SJCRH30 (cell line): Measurements from ENCODE around the gene GGPS1. TPM values are rescaled to one million over a fixed set of nuclear protein-coding genes. Genes with fewer than 3 reads are reported as not detected.
"Not testable (repeated sequence)": the region's sequence is repeated elsewhere in the genome, so short reads cannot be mapped to it uniquely, and the experiment has no call there.

Source experiments
- DNase-seq, 2 experiments: peaks; one replicate each; pipeline ENCODE4 v3.0.0-alpha.2; 2015 to 2020
- H3K27ac ChIP-seq: fragments of 250-450 bp; sonication (Bioruptor Pico); 2 replicates; pipeline ENCODE4 v1.5.1; 2020; ENCODE audit warnings: mild to moderate bottlenecking, moderate library complexity
- H3K27me3 ChIP-seq: fragments of 250-450 bp; sonication (Bioruptor Pico); 2 replicates; pipeline ENCODE4 v1.5.1; 2020; ENCODE audit warnings: mild to moderate bottlenecking, moderate library complexity
- H3K36me3 ChIP-seq: fragments of 250-450 bp; sonication (Bioruptor Pico); 2 replicates; pipeline ENCODE4 v1.5.1; 2020; ENCODE audit warnings: mild to moderate bottlenecking, moderate library complexity
- H3K4me1 ChIP-seq: fragments of 250-450 bp; sonication (Bioruptor Pico); 2 replicates; pipeline ENCODE4 v1.5.1; 2020; ENCODE audit warnings: mild to moderate bottlenecking, moderate library complexity
- H3K4me3 ChIP-seq: fragments of 250-450 bp; sonication (Bioruptor Pico); 2 replicates; pipeline ENCODE4 v1.5.1; 2020; ENCODE audit warnings: mild to moderate bottlenecking, moderate library complexity
- H3K9me3 ChIP-seq: fragments of 250-450 bp; sonication (Bioruptor Pico); replicated peaks from 2 replicates; pipeline ENCODE4 v1.5.1; 2020; ENCODE audit warnings: mild to moderate bottlenecking, moderate library complexity
- total RNA-seq: library from RNA; depleted of rRNA; stranded (reverse); fragments of >200 nt; shearing (Covaris generic); gene quantifications from 2 replicates; pipeline ENCODE4 v1.2.3, GENCODE V29; 2014

Gene GGPS1
- total RNA-seq, 1 experiment from 2014 or later: 20.7 TPM

GRCh38 chr1:235342039-235342438, 13.7 kb downstream of the GGPS1 start:
- H3K4me3 ChIP-seq: no peak overlapping the region
- H3K36me3 ChIP-seq: no peaks in the 10 kb centered on the region; the same call in 1 of the 2 replicates
- no peak for DNase-seq
- no peaks in the 10 kb centered on the region for H3K9me3 ChIP-seq
- H3K27ac ChIP-seq: no peak overlapping the region
- no peaks in the 10 kb centered on the region for H3K27me3 ChIP-seq
- no peaks in the 10 kb centered on the region for H3K4me1 ChIP-seq

GRCh38 chr1:235342471-235342870, 14.1 kb downstream of the GGPS1 start:
- no peak for DNase-seq
- no peak overlapping the region for H3K27ac ChIP-seq
- H3K4me3 ChIP-seq: no peak overlapping the region
- H3K4me1 ChIP-seq: no peaks in the 10 kb centered on the region
- H3K27me3 ChIP-seq: no peaks in the 10 kb centered on the region
- no peaks in the 10 kb centered on the region for H3K9me3 ChIP-seq
- no peaks in the 10 kb centered on the region; the same call in 1 of the 2 replicates for H3K36me3 ChIP-seq

DNA sequence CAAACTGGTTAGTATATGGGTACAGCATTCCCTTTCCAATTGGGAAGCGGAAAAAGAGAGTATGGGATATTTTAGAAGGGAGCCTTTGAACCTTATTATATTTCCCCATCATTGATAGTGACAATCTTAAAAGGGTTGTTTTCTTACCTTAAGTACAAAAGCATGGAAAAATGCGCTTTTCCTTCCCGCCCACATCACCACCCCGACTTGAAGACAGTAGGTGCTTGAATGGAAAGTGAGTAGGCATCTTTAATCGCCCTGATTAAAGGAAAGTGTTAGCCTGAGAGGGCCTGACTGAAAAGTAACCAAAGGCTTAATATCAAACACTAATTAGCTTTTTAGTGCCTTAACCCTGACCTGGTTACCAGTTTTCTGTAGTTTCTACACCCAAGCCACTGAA, 15.4 kb downstream of the GGPS1 start:
- Histone ChIP-seq H3K27ac (no peak overlapping the region), H3K27me3 (no peaks in the 10 kb centered on the region), H3K9me3 (no peaks in the 10 kb centered on the region), H3K4me1 (no peaks in the 10 kb centered on the region), H3K4me3 (no peak overlapping the region), H3K36me3 (no peaks in the 10 kb centered on the region)
- DNase-seq: no peak

GRCh38 chr1:235351441-235351840, 23.1 kb downstream of the GGPS1 start:
- DNase-seq: no peak
- no peaks in the 10 kb centered on the region for H3K27me3 ChIP-seq
- no peaks in the 10 kb centered on the region for H3K4me1 ChIP-seq
- no peaks in the 10 kb centered on the region for H3K9me3 ChIP-seq
- H3K36me3 ChIP-seq: no peaks in the 10 kb centered on the region
- H3K27ac ChIP-seq: no peak overlapping the region
- no peak overlapping the region for H3K4me3 ChIP-seq

DNA sequence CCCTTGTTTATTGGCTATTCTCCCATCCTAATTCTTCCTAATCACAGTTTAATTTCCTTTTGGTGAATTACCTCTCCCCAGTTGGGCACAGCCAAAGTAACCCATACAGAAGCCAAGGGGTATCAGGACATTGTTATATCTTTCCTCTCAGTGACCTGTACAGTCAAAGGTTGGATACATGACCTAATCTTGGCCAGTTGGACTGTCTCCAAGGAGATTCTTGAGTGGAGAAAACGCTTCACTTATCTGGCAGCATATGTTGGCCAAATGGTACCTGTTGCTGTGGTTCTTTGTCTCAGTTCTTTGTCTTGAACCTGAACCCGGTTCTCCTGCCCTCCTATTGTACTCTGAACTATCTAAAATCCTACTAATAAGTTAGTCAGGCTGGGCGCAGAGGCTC, 23.5 kb downstream of the GGPS1 start:
- no peak overlapping the region for H3K27ac ChIP-seq
- no peaks in the 10 kb centered on the region for H3K27me3 ChIP-seq
- H3K9me3 ChIP-seq: no peaks in the 10 kb centered on the region
- no peak for DNase-seq
- no peaks in the 10 kb centered on the region for H3K4me1 ChIP-seq
- no peak overlapping the region for H3K4me3 ChIP-seq
- no peaks in the 10 kb centered on the region for H3K36me3 ChIP-seq

- H3K4me3 ChIP-seq: peak overlapping the region; percentile 48
- no peaks in the 10 kb centered on the region for H3K9me3 ChIP-seq
- no peaks in the 10 kb centered on the region for H3K36me3 ChIP-seq
- no peaks in the 10 kb centered on the region for H3K27me3 ChIP-seq
- H3K4me1 ChIP-seq: peaks cover 8% of the 10 kb centered on the region; the same call in 1 of the 2 replicates
- peak; percentile 17 to 62 for DNase-seq
- no peak overlapping the region; the same call in 1 of the 2 replicates for H3K27ac ChIP-seq
These were observed 29.4 kb downstream of the GGPS1 start for GRCh38 chr1:235357485-235358373.

DNA sequence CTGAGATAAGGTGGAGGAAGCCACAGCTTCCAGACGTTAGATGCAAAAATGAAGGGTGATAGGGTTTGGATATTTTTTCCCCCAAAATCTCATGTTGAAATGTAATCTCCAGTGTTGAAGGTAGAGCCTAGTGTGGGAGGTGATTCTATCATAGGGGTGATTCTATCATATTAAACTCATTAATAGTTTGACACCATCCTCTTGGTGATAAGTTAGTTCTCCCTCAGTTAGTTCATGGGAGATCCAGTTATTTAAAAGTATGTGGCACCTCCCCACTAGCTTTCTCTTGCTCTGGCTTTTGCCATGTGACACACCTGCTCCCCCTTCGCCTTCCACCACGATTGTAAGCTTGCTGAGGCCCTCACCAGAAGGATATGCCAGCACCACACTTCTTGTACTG, 30.5 kb downstream of the GGPS1 start:
- Histone ChIP-seq H3K4me1 (peaks cover 8% of the 10 kb centered on the region; the same call in 1 of the 2 replicates), H3K4me3 (no peak overlapping the region)
- no peak for DNase-seq

DNA sequence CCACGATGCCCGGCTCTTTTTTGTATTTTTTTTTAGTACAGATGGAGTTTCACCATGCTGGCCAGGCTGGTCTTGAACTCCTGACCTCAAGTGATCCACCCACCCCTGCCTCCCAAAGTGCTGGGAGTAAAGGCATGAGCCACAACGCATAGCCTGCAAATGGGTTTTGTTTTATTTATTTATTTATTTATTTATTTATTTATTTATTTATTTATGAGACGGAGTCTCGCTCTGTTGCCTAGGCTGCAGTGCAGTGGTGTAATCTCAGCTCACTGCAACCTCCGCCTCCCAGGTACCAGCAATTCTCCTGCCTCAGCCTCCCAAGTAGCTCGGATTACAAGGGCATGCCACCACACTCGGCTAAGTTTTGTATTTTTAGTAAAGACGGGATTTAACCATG, 35.8 kb downstream of the GGPS1 start:
- not testable (repeated sequence) for H3K27me3 ChIP-seq, DNase-seq, H3K36me3 ChIP-seq, H3K4me1 ChIP-seq, H3K27ac ChIP-seq, H3K4me3 ChIP-seq, H3K9me3 ChIP-seq

More for the DNA sequence above, 30.5 kb downstream of the GGPS1 start:
- Histone ChIP-seq H3K27ac (no peak overlapping the region), H3K36me3 (no peaks in the 10 kb centered on the region), H3K9me3 (no peaks in the 10 kb centered on the region), H3K27me3 (no peaks in the 10 kb centered on the region)

DNA sequence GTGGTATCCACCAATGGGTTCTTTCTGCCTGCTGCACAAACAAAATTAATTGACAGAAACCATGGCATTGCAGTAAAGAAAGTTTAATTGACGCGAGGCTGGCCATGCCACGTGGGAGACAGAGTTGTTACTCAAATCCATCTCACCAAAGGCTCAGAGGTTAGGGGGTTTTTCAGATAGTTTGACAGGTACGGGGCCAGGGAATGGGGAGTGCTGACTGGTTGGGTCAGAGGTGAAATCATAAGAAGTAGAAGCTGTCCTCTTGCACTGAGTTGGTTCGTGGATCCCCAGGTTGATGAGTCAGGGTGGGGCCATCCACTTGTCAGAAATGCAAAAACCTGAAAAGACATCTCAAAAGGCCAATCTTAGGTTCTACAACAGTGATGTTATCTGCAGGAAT, 37.9 kb downstream of the GGPS1 start:
- Histone ChIP-seq H3K27ac (no peak overlapping the region), H3K4me1 (no peaks in the 10 kb centered on the region), H3K27me3 (no peaks in the 10 kb centered on the region), H3K36me3 (no peaks in the 10 kb centered on the region), H3K9me3 (no peaks in the 10 kb centered on the region), H3K4me3 (no peak overlapping the region)
- DNase-seq: no peak

- Histone ChIP-seq H3K36me3 (no peaks in the 10 kb centered on the region; the same call in 1 of the 2 replicates), H3K27ac (peak within 1 kb of the TSS; percentile 17; the same call in 1 of the 2 replicates), H3K27me3 (no peaks in the 10 kb centered on the region), H3K4me1 (no peaks in the 10 kb centered on the region), H3K9me3 (no peaks in the 10 kb centered on the region), H3K4me3 (peak within 1 kb of the TSS; percentile 76)
- DNase-seq: peak; percentile 96 to 97
These were observed 38.9 kb downstream of the GGPS1 start, which contains the start of gene TBCE for GRCh38 chr1:235367000-235367908. TBCE (plus strand) TSS chr1:235367427; CDS start chr1:235380050, 12,623 bp downstream.

DNA sequence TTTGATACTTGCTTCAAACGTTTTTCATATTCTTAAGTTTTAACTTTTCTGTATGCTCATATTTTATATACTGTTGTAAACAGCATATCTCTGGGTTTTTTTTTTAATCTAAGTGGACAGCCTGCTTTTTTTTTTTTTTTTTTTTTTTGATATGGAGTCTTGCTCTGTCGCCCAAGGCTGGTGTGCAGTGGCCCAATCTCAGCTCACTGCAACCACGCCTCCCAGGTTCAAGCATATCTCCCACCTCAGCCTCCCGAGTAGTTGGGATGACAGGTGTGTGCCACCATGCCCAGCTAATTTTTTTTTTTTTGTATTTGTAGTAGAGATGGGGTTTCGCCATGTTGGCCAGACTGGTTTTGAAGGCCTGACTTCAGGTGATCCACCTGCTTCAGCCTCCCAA, 40.1 kb downstream of the GGPS1 start:
- DNase-seq: no peak
- H3K27ac ChIP-seq: no peak overlapping the region
- no peaks in the 10 kb centered on the region; the same call in 1 of the 2 replicates for H3K36me3 ChIP-seq
- no peaks in the 10 kb centered on the region for H3K27me3 ChIP-seq
- no peaks in the 10 kb centered on the region for H3K4me1 ChIP-seq
- no peaks in the 10 kb centered on the region for H3K9me3 ChIP-seq
- no peak overlapping the region for H3K4me3 ChIP-seq

GRCh38 chr1:235369802-235370201, 41.4 kb downstream of the GGPS1 start:
- Histone ChIP-seq H3K36me3 (no peaks in the 10 kb centered on the region; the same call in 1 of the 2 replicates), H3K4me1 (no peaks in the 10 kb centered on the region), H3K4me3 (no peak overlapping the region), H3K27ac (no peak overlapping the region), H3K27me3 (no peaks in the 10 kb centered on the region), H3K9me3 (no peaks in the 10 kb centered on the region)
- DNase-seq: no peak

GRCh38 chr1:235375919-235376605, 47.7 kb downstream of the GGPS1 start:
- no peaks in the 10 kb centered on the region for H3K9me3 ChIP-seq
- no peaks in the 10 kb centered on the region for H3K27me3 ChIP-seq
- H3K36me3 ChIP-seq: peaks cover 9% of the 10 kb centered on the region
- no peak overlapping the region for H3K4me3 ChIP-seq
- no peak for DNase-seq
- no peak overlapping the region for H3K27ac ChIP-seq
- H3K4me1 ChIP-seq: no peaks in the 10 kb centered on the region

GRCh38 chr1:235378134-235378735, 49.9 kb downstream of the GGPS1 start:
- DNase-seq, H3K4me3 ChIP-seq: not testable (repeated sequence)
- H3K36me3 ChIP-seq: peaks cover 18% of the 10 kb centered on the region

More at GRCh38 chr1:235378134-235378735, 49.9 kb downstream of the GGPS1 start:
- not testable (repeated sequence) for H3K27me3 ChIP-seq, H3K27ac ChIP-seq, H3K9me3 ChIP-seq, H3K4me1 ChIP-seq
